Activated naive CD4-positive, alpha-beta T cell treated with anti-CD3 and anti-CD28 coated beads, Interleukin-2, amount 50 U/mL, for 16 hours (primary cell): ENCODE measurements around the gene IGLL5.
"Not testable (repeated sequence)": the region's sequence is repeated elsewhere in the genome, so short reads cannot be mapped to it uniquely, and the experiment has no call there.

Experiments used
- DNase-seq: peaks from one replicate; pipeline ENCODE4 v3.0.0-alpha.2; 2020

The IGLL5 gene

DNA sequence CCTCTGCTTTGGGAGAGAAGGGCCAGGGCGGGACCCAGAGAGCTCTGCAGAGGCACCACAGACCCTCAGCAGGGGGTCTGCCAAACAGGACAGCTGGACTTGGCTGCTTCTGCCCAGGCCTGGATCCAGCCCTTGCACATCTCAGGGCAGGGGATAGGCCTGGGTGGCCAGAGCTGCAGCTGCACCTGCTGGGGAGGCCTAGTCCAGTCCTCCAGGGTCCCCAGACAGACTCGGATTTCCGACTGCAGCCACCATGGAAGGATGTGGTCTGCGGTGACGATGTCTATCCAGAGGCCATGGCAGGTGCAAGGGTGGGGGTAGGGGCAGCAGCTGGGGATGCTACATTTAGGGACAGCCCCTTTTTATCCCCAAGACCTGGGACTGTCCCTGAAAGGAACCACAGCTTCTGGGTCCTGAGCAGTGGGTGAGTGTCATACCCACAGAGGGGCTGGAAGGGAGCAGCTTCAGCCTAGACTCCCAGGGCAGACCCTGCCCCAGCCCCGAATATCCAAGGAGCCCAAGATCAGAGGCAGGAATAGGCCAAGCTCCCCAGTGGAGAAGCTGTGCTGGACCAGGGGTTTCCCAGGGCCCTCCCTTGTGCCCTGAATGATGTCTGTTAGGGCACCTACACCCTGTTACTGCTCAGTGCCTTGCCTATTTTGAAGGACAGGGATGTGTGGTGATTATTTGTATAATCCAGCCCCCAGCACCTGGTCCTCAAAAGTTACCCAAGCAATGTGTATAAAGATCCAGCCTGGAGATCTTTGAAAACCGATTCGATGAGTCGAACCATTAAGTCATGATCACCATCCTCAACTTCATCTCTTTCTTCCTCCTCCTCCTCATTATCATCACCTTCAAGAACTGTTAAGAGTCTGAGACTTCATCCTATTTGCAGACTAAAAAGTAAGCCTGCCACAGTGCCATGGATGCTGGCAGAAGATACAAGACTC, 2.5 kb upstream of the IGLL5 start:
- no peak for DNase-seq

DNA sequence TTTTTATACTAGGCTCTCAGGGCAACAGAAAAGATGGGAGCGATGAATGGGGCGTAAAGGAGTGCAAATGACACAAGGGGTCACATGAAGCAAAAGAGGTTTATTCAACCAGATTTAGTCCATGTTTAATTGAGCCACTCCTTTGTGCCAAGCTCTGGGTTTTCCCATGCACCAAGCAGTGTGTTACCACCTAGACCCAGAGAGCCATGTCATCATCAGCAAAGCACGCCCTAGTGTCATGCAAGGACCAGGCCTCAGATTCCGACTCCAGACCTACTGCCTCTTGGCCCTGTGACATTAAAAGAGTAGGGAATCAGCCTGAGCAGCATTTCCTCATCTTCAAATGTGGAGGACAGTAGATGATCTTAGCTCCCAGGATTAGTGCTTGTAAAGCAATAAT, 1.1 kb upstream of the IGLL5 start:
- DNase-seq = no peak

DNA sequence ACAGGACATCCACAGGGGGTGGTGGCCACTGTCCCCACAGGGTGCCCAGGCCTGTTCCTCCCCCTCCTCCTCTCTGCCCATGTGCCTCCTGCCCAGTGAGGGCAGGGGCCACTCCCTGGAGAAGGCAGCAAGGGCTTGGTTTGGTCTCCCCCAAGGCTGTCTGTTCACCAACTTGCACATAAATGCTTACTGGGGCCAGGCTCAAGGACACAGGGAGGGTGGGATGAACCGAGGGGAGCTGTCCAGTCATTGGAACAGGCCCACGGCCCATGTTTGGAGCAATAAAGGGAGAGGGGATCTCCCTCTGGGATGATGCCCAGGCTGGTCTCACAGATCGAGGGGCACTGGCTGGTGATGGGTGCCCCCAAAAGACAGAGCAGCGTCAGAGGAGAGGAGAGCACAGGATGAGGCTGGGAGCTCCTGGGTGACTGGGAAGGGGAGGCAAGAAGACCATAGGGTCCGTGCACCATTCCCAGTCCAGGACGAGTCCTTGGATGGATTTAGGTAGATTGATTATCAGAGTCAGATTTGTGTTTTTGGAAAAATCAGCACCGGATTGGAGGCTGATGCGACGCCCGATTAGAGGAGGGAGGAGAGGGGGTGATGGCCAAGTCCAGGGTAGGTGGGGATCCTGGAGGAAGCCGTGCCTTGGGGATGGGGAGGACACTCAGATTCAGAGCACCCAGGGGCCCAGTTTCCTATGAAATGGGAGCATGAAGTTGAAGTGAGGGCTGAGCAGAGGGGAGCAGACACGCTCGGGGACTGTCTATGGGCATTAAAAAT, 1.1 kb downstream of the IGLL5 start:
- no peak for DNase-seq

DNA sequence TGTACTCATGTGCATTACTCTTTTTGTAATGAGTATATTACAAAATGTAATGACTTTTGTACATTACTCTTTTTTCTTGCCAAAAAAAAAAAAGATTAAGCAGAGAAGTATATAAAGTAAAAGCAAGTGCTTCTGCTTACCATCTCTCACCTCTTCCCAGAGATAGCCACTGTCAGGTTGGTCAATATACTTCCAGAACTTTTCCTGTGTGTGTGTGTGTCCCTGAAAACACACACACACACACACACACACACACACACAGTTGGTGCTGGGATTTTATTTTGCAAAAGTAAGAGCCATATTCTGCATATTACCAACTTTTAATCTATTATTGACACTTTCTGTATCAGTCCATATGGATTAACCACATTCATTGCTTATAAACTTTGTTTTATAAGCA, 2.5 kb downstream of the IGLL5 start:
- no peak for DNase-seq

DNA sequence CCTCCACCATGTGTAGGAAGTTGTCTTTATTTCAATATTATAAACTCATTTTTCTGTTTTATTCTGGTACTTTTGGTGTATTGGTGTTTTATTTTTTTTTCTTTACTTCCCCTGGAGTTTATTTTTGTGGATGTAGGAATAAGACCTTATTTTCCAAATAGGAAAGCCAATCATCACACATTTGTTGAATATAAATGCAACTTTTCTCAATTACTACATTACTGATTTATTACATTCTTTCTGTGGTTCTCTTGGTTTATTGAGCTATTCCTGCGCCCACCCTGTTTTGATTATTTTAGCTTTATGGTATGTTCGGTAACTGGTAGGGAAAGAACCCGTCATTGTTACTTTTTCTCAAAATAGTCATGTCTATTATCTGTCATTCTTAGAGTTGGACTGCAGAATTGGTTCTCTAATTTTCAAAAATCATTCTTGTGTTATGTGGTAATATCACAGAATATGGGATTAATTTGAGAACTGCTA, 3.6 kb downstream of the IGLL5 start:
- no peak for DNase-seq

DNA sequence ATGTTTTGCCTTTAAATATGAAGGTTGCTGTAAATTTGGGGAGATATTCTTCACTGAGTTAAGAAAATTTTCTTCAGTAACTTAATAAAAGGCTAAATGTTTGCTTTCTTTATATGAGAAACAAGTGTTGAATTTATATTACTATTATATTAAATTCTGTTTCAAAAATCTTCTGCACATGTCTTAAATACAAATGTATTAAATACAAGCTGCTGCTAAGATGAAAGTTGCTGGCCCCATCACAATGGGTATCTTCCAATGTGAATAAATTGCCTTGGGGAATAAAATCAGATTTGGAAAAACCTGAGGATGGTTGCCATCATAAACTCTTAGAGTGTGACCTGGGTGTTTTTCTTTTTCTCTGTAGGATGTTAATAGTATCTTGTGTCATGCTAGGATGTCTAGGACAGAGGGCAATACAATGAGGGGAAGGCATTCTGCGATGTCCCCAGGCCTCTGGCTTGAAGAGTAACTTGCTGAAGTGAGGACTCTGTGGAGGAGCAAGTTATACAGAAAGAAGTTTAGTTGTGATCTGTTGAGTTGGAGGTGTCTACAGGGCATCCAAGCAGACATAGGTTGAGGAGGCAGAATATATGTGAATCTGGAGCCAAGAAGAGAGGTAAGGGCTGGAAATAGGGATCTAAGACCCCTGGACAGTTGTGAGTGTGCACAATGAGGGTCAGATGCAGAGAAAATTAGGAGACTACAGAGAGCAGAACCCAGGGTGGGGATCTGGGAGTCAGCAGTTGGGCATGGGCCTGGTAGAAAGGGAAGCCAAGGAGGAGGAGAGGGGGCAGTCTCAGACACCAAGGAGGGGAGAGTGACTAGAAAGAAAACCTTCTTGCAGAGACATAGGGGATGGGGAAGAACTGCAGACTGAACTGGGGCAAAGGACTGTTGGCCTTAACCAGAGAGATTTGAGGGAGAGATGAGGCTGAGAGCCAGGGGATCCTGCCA, 4.8 kb downstream of the IGLL5 start:
- DNase-seq = no peak

DNA sequence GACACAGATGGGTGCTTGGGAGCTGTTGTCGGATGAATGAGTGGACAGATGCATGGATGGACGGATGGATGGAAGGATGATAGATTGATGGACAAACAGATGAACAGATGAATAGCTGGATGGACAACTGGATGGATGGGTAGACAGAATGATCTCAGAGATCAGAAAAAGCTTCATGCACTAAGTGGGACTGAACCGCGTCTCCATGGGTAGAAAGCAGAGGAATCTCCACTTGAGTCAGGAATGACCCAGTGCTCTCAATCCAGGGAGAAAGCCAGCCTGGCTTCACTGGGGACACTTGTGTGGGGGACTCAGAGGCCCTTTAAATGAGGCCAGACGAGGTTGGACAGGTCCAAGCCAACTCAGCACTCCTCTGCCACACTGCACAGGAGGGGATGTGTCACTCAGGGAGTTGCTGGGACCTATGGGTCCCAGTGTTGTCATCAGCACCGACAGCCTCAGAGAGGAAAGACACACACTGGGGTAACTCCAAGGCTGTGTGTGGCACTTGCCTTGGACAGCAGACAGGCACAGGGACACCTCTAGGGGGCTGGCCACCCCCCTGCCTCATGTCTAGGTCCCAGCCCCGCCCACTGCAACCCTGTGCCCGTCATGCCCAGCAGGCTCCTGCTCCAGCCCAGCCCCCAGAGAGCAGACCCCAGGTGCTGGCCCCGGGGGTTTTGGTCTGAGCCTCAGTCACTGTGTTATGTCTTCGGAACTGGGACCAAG, 5.6 kb downstream of the IGLL5 start:
- DNase-seq = no peak

DNA sequence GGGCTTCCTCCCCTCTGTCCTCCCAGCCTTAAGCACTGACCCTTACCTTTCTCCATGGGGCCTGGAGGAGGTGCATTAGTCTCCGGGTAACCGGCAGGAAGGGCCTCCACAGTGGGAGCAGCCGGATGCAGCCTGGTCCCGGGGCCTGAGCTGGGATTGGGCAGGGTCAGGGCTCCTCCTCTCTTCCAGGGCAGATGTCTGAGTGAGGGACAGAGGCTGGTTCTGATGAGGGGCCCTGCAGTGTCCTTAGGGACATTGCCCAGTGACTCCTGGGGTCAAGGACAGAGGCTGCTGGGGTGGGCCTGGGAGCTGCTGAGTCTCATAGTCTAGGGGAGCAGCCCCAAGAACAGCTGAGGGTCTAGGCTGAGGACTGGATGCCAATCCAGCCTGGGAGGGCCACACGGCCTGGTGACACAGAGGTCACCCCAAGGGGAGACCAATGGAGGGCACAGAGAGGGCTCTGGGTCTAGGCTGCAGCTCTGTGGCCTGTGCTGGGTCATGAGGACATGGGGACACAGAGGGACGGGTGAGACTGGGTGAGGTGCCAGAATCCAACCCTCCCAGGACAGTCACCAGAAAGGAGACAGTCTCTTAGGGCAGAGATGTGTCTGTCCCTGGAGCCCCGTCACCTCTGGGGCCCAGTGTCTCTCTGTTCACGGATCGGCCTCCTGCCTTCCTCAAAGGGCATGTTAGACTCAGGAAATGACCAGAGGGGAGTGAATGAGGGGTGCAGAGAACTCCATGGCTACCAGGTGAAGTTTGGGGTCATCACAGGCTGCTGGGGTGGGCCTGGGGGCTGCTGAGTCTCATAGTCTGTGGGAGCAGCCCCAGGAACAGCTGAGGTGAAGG, 6.5 kb downstream of the IGLL5 start:
- DNase-seq = no peak

DNA sequence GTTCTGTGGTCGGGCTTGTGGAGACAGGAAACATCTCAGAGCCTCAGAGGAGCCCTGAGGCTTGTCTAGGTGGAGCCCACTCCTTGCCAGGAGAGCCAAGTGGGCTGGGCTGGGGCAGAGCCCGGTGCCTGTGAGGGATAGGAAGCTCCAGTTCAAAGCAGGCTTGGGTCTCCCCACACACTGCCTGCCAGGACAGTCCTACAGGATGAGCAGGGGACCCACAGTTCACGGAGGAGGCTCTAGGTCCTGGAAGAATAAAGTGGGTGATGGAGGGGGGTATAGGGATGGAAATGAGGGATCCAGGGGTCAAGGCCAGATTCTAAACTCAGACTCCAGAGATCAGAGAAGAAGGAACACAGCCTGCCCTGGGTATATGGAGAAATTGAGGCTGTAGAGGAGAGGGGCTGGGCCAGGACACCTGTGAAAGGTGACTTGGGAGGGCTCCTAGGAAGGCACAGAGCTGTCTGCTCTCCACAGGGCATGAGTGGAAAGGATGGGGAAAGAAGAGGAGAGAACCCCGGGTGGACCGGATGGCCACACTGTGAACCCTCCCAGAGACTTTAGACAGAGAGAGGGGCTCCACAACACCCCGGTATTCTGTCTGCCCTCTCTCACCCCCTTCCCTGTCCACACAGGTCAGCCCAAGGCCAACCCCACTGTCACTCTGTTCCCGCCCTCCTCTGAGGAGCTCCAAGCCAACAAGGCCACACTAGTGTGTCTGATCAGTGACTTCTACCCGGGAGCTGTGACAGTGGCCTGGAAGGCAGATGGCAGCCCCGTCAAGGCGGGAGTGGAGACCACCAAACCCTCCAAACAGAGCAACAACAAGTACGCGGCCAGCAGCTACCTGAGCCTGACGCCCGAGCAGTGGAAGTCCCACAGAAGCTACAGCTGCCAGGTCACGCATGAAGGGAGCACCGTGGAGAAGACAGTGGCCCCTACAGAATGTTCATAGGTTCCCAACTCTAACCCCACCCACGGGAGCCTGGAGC, 7.4 kb downstream of the IGLL5 start:
- no peak for DNase-seq

DNA sequence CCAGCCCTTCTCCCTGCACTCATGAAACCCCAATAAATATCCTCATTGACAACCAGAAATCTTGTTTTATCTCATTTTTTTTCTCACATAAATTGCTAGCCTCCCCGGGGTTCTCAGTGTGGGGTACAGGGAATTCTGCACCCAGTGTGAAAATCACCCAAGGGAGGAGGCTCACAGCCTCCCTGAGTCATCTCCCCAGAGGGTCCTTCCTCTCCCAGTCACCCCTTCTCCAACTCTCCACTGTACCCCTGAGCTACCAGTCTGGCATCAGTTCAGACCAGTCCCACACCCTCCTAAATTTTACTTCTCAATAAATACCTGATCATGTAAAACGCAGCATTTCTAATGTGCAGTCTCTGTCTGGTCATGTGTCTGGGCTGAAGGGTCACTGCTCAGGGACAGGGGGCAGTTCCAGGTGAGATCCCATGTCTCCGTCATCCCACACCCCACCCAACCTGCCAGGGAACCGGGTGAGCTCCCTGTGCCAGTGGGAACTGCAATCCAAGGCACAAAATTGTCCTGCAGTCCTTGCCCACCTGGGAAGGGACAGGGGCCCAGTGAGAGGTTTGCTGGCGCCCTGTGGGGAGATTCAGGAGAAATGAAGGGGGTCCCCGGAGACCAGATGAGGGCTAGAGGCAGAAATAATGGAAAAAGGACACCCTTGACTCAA, 8.3 kb downstream of the IGLL5 start:
- DNase-seq = no peak

DNA sequence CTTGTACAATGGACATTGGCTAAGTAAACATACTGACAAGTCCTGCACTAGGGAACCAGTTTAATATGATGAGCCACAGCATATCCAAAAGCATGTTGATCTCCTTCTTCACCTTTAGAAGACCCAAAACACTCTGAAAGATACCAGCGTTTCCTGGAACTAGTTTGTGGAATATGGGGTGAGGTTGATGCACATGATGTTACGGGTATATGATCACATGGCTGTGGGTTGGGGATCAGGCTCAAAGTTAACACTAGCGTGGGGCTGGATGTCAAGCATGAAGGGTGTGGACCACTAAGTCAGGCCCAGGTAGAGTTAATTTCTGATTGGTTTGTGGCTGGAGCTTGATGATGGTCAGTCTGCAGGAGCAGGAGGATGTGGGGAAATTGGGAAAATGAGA, 9.0 kb downstream of the IGLL5 start:
- DNase-seq = no peak

DNA sequence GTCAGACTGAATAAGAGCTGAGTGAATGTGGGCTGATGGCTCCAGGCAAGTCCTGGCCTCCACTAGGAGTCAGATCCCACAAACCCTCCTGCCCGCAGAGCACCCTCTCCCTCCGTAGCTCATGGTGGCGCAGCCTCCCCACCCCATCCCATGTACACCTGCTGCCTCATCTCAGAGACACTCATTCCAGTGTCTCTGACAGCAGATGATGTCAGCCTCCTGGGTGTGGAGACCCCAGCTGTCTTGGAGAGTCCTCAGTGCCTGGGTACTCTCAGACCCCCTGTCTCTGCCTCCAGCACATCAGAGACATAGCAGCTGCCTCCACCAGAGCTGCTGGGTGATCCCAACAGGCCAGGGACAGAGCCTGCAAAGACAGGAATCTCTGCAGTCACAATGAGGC, 9.5 kb downstream of the IGLL5 start:
- DNase-seq = no peak

- DNase-seq = no peak
Observed at GRCh38 chr22:22897947-22898346, 10.3 kb downstream of the IGLL5 start.

- DNase-seq = not testable (repeated sequence)
Observed at GRCh38 chr22:22898411-22898950, 10.9 kb downstream of the IGLL5 start.

DNA sequence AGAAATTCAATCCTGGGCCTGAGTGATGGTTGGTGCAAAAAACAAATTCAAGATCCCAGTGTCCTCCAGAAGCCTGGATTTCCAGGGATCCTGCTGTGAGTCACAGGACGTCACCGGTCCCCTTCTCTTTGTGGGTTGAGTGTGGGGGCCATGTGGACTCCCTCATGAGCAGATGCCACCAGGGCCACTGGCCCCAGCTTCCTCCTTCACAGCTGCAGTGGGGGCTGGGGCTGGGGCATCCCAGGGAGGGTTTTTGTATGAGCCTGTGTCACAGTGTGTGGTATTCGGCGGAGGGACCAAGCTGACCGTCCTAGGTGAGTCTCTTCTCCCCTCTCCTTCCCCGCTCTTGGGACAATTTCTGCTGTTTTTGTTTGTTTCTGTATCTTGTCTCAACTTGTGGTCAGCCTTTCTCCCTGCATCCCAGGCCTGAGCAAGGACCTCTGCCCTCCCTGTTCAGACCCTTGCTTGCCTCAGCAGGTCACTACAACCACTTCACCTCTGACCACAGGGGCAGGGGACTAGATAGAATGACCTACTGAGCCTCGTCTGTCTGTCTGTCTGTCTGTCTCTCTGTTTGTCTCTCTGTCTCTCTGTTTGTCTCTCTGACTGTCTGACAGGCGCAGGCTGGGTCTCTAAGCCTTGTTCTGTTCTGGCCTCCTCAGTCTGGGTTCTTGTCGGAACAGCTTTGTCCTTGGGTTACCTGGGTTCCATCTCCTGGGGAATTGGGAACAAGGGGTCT, 11.9 kb downstream of the IGLL5 start:
- DNase-seq = not testable (repeated sequence)

- DNase-seq = not testable (repeated sequence)
Observed at GRCh38 chr22:22900527-22901205, 13.1 kb downstream of the IGLL5 start.

DNA sequence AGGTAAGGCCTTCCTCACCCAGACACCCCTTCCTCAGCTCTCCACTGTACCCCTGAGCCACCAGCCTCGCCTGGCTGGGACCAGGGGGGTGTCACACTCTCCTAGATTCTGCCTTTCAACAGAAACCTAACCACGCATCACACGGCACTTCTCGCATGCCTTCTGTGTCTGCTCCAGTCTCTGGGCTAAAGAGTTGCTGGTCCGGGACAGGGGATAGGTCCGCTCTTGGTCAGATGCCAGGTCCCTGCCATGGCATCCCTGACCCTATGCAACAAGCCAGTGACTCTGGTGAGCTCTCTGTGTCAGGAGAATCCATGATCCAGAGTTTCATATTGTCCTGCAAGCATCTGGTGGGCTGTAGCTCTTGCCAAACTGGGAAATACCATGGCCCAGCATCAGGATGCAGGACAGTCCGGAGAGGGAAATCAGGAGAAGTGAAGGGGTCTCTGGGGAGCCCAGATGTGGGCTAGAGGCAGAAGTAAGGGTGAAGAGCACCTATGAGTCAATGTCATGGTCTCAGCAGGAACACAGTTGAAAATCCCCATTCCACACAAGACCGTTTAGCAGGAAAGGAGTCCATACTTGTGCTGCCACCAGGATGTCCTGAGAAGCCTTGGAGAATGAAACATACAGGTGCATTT, 14.1 kb downstream of the IGLL5 start:
- DNase-seq = no peak
